OCI-LY1 (cell line): Measurements from ENCODE around the gene GPN2.

Source experiments
- H2AFZ ChIP-seq: fragments of 200-600 bp; sonication (generic), shearing (Covaris generic); 2 replicates; pipeline ENCODE4 v1.6.0; 2014; ENCODE audit warnings: antibody characterized with exemption, mild to moderate bottlenecking, low read length
- H3F3A ChIP-seq: fragments of 200-600 bp; sonication (generic), shearing (Covaris generic); 2 replicates; pipeline ENCODE4 v1.6.0; 2014; ENCODE audit warnings: mild to moderate bottlenecking, antibody characterized with exemption, low read length, moderate library complexity; ENCODE audit not compliant: insufficient read depth
- H3K27ac ChIP-seq: fragments of 200-600 bp; sonication (generic); 2 replicates; pipeline ENCODE4 v1.5.1; 2014; ENCODE audit warnings: low read length, mixed run types, mild to moderate bottlenecking, low read depth; ENCODE audit not compliant: poor library complexity, severe bottlenecking
- H3K27me3 ChIP-seq: fragments of 200-600 bp; sonication (generic); 2 replicates; pipeline ENCODE4 v1.6.0; 2014; ENCODE audit warnings: antibody characterized with exemption, mild to moderate bottlenecking, low read length, moderate library complexity; ENCODE audit not compliant: insufficient read depth
- H3K36me3 ChIP-seq: fragments of 200-600 bp; sonication (generic); 2 replicates; pipeline ENCODE4 v1.6.1; 2014; ENCODE audit warnings: mild to moderate bottlenecking, antibody characterized with exemption, low read length, moderate library complexity, mixed read lengths; ENCODE audit not compliant: insufficient read depth
- H3K4me1 ChIP-seq: fragments of 200-600 bp; sonication (generic); 2 replicates; pipeline ENCODE4 v1.5.1; 2014; ENCODE audit warnings: mild to moderate bottlenecking, low read length, moderate library complexity; ENCODE audit not compliant: insufficient read depth, severe bottlenecking
- H3K4me2 ChIP-seq: fragments of 200-600 bp; sonication (generic), shearing (Covaris generic); 2 replicates; pipeline ENCODE4 v1.6.1; 2014; ENCODE audit warnings: low read length
- H3K4me3 ChIP-seq: fragments of 200-600 bp; sonication (generic); 2 replicates; pipeline ENCODE4 v1.5.1; 2014; ENCODE audit warnings: low read length, low read depth, mild to moderate bottlenecking, mixed read lengths; ENCODE audit not compliant: poor library complexity, severe bottlenecking
- H3K79me2 ChIP-seq: fragments of 200-600 bp; shearing (Covaris generic); 2 replicates; pipeline ENCODE4 v1.6.1; 2016; ENCODE audit warnings: mixed run types, low read length, mixed read lengths; ENCODE audit not compliant: insufficient read depth
- H3K9ac ChIP-seq: fragments of 200-600 bp; sonication (generic), shearing (Covaris generic); 2 replicates; pipeline ENCODE4 v1.6.1; 2014; ENCODE audit warnings: mild to moderate bottlenecking, low read length, mixed read lengths
- H3K9me2 ChIP-seq: fragments of 200-600 bp; sonication (generic), shearing (Covaris generic); 2 replicates; pipeline ENCODE4 v1.6.1; 2014; ENCODE audit warnings: low read depth, mild to moderate bottlenecking, low read length, mixed read lengths
- H3K9me3 ChIP-seq: fragments of 200-600 bp; shearing (Covaris generic); 2 replicates; pipeline ENCODE4 v1.6.1; 2014; ENCODE audit warnings: low read length, mixed read lengths
- H4K20me1 ChIP-seq: fragments of 200-600 bp; sonication (generic), shearing (Covaris generic); 2 replicates; pipeline ENCODE4 v1.6.0; 2016; ENCODE audit warnings: mild to moderate bottlenecking, low read length; ENCODE audit not compliant: insufficient read depth
- CTCF ChIP-seq: fragments of 200-600 bp; sonication (generic), shearing (Covaris generic); IDR thresholded peaks from 2 replicates; pipeline ENCODE4 v1.5.1; 2017; ENCODE audit warnings: mild to moderate bottlenecking, antibody characterized with exemption, low read length, moderate library complexity, mixed read lengths
- EZH2 ChIP-seq: fragments of 200-600 bp; sonication (generic), shearing (Covaris generic); IDR thresholded peaks from 2 replicates; pipeline ENCODE4 v1.8.0; 2017; ENCODE audit warnings: borderline replicate concordance, mixed run types, mild to moderate bottlenecking, antibody characterized with exemption, low read length, moderate library complexity, mixed read lengths

The GPN2 gene

GRCh38 chr1:26863685-26864077, 26.4 kb downstream of the GPN2 start:
- H3K4me2 ChIP-seq = peak overlapping the region; percentile 87; the same call in 1 of the 2 replicates
- H3F3A ChIP-seq = no peaks in the 10 kb centered on the region; the same call in 1 of the 2 replicates
- no peaks in the 10 kb centered on the region for H3K79me2 ChIP-seq
- peak overlapping the region; percentile 86; the same call in 1 of the 2 replicates for H3K9ac ChIP-seq
- peaks cover 33% of the 10 kb centered on the region for H3K4me1 ChIP-seq
- TF ChIP-seq CTCF (no peak), EZH2 (no peak)
- no peaks in the 10 kb centered on the region for H3K9me2 ChIP-seq
- H3K27ac ChIP-seq = no peak overlapping the region
- H3K36me3 ChIP-seq = no peaks in the 10 kb centered on the region
- H3K9me3 ChIP-seq = no peaks in the 10 kb centered on the region
- peak overlapping the region; percentile 73 for H3K4me3 ChIP-seq
- H4K20me1 ChIP-seq = no peaks in the 10 kb centered on the region
- H3K27me3 ChIP-seq = no peaks in the 10 kb centered on the region
- no peak overlapping the region for H2AFZ ChIP-seq

GRCh38 chr1:26862781-26863684, 27.1 kb downstream of the GPN2 start, which contains the start of gene SFN:
Gene SFN, plus strand, starts transcription at chr1:26863149. Its CDS starts 64 bp downstream, at chr1:26863213.
- Histone ChIP-seq H3K4me1 (peaks cover 33% of the 10 kb centered on the region), H3K9me2 (no peaks in the 10 kb centered on the region), H3K4me2 (peak within 1 kb of the TSS; percentile 87), H3K79me2 (no peaks in the 10 kb centered on the region), H3K27me3 (no peaks in the 10 kb centered on the region), H4K20me1 (no peaks in the 10 kb centered on the region), H3K36me3 (no peaks in the 10 kb centered on the region), H3K9me3 (no peaks in the 10 kb centered on the region), H3K4me3 (peak within 1 kb of the TSS; percentile 73), H3F3A (no peaks in the 10 kb centered on the region; the same call in 1 of the 2 replicates), H3K9ac (peak within 1 kb of the TSS; percentile 86; the same call in 1 of the 2 replicates), H3K27ac (no peak within 1 kb of the TSS), H2AFZ (no peak within 1 kb of the TSS)
- TF ChIP-seq EZH2 (no peak), CTCF (peak; percentile 80)

GRCh38 chr1:26861889-26862378, 28.1 kb downstream of the GPN2 start:
- Histone ChIP-seq H3K9me2 (no peaks in the 10 kb centered on the region), H3K36me3 (no peaks in the 10 kb centered on the region), H3F3A (no peaks in the 10 kb centered on the region), H3K4me1 (peaks cover 33% of the 10 kb centered on the region), H2AFZ (no peak overlapping the region), H3K79me2 (no peaks in the 10 kb centered on the region), H3K4me3 (no peak overlapping the region), H4K20me1 (no peaks in the 10 kb centered on the region), H3K9me3 (no peaks in the 10 kb centered on the region), H3K27ac (no peak overlapping the region), H3K9ac (no peak overlapping the region), H3K4me2 (no peak overlapping the region), H3K27me3 (no peaks in the 10 kb centered on the region)
- TF ChIP-seq CTCF (no peak), EZH2 (no peak)
